GM18520 (cell line): ENCODE results near the gene AMBP.

Experiments used
- ATAC-seq: cut with Tn5 transposase; IDR thresholded peaks from one replicate; pipeline ENCODE4 v1.9.1; 2021; ENCODE audit not compliant: unreplicated experiment

The AMBP gene

GRCh38 chr9:114012126-114012525 is 66.0 kb downstream of the AMBP start:
- no peak for ATAC-seq

- ATAC-seq: no peak
Measured at GRCh38 chr9:114011313-114011712, 66.8 kb downstream of the AMBP start.
